H1 (cell line): Measurements from ENCODE around the gene PDGFA. TPM values are rescaled to one million over a fixed set of nuclear protein-coding genes. Genes with fewer than 3 reads are reported as not detected.

Source experiments
- BRCA1 ChIP-seq: IDR thresholded peaks from 2 replicates; pipeline ENCODE4 v1.6.1; 2012; ENCODE audit warnings: low read depth, low read length, improper control_type of control experiment
- CHD7 ChIP-seq: fragments of 300-600 bp; sonication (generic); IDR thresholded peaks from 2 replicates; pipeline ENCODE4 v1.7.1; 2012; ENCODE audit warnings: low read length, moderate library complexity, mild to moderate bottlenecking, inconsistent platforms; ENCODE audit not compliant: insufficient replicate concordance
- KDM5A ChIP-seq: fragments of 200-600 bp; IDR thresholded peaks from 2 replicates; pipeline ENCODE4 v1.7.1; 2012; ENCODE audit warnings: mild to moderate bottlenecking, low read length, inconsistent platforms, mixed read lengths
- RBBP5 ChIP-seq: IDR thresholded peaks from 2 replicates; pipeline ENCODE4 v1.7.1; 2012; ENCODE audit warnings: low read depth, mild to moderate bottlenecking, inconsistent platforms, low read length, moderate library complexity, borderline replicate concordance
- SIX5 ChIP-seq: IDR thresholded peaks from 2 replicates; pipeline ENCODE4 v1.6.1; 2011; ENCODE audit warnings: mild to moderate bottlenecking, low read depth, low read length
- SP2 ChIP-seq: IDR thresholded peaks from 2 replicates; pipeline ENCODE4 v1.6.1; 2012; ENCODE audit warnings: mild to moderate bottlenecking, low read length, inconsistent platforms
- YY1 ChIP-seq: IDR thresholded peaks from 2 replicates; pipeline ENCODE4 v1.6.1; 2011; ENCODE audit warnings: low read depth, mild to moderate bottlenecking, low read length
- polyA plus RNA-seq, 7 experiments: library from polyadenylated mRNA; depleted of rRNA in 3 of 7; stranded (reverse) in 5 of 7; unstranded in 2 of 7; fragments of >200 nt in 5 of 7; fragments of 200-250 nt in 2 of 7; gene quantifications; 1 replicate in 5 of 7; 2 replicates in 1 of 7; 4 replicates in 1 of 7; pipeline versions ENCODE4 v1.2.1 to v1.2.3, GENCODE V29; 2011 to 2013; ENCODE audit warnings: missing spikeins in 2 of 7, mixed read lengths in 2 of 7
- total RNA-seq: library from RNA; stranded (reverse); fragmentation: NEBNext Ultra II Directional; extraction: Animal tissue kit (Norgen Biotek cat#: 25700); gene quantifications from 2 replicates; pipeline ENCODE4 v1.2.1, GENCODE V29; 2021

PDGFA gene
- total and polyA plus RNA-seq, 2 of the 8 experiments (the other 6 are each of a cell fraction or from before 2014, with no cell fraction given), result 21.1 to 43.0 TPM

GRCh38 chr7:450036-450435, 69.6 kb downstream of the PDGFA start (continued):
- TF ChIP-seq RBBP5 (no peak), SIX5 (no peak), YY1 (no peak), SP2 (no peak), KDM5A (no peak), CHD7 (no peak), BRCA1 (no peak)
